ENCODE measurements around the gene ASB11. TPM values are rescaled to one million over a fixed set of nuclear protein-coding genes. Genes with fewer than 3 reads are reported as not detected.

Gene ASB11
- total RNA-seq, 4 donors from 2014 or later, result 0.20 TPM; not detected in 3

- H3K4me1 ChIP-seq, result no peaks in the 10 kb centered on the region
- H3K27ac ChIP-seq, result no peak overlapping the region
- no peak overlapping the region for H3K4me3 ChIP-seq (replicated peaks in 1 of 3)
- DNase-seq, result peak; percentile 27 to 33
- H3K27me3 ChIP-seq, result no peaks in the 10 kb centered on the region
- intact Hi-C loops (cut with DNase I), result loop anchor here (10.0 kb wide), 1 partner anchor 116 kb away; no protein-coding TSS in a partner anchor
- TF ChIP-seq POLR2A (IDR thresholded peaks at IDR 0.05), result no peak
- TF ChIP-seq CTCF (IDR thresholded peaks at IDR 0.05), result peak; percentile 12 to 49 (median 38)
- H3K36me3 ChIP-seq, result no peaks in the 10 kb centered on the region
- 11 to 25% methylated on average over 2 of the region's 2 CpGs for WGBS, 2 donors
- H3K9me3 ChIP-seq, result no peaks in the 10 kb centered on the region
These were observed 33.6 kb upstream of the ASB11 start for GRCh38 chrX:15349046-15349445.

GRCh38 chrX:15345976-15346375 lies 30.5 kb upstream of the ASB11 start:
- Histone ChIP-seq H3K4me3 (replicated peaks in 1 of 3) (no peak overlapping the region), H3K4me1 (no peaks in the 10 kb centered on the region), H3K9me3 (no peaks in the 10 kb centered on the region), H3K36me3 (no peaks in the 10 kb centered on the region), H3K27ac (no peak overlapping the region), H3K27me3 (no peaks in the 10 kb centered on the region)
- WGBS, 2 donors, result 83 to 85% methylated on average over 3 of the region's 3 CpGs
- intact Hi-C loops (cut with DNase I), result loop anchor here (10.0 kb wide), 1 partner anchor 119 kb away; no protein-coding TSS in a partner anchor
- DNase-seq, result no peak
- TF ChIP-seq POLR2A (IDR thresholded peaks at IDR 0.05) (no peak), CTCF (IDR thresholded peaks at IDR 0.05) (no peak)

GRCh38 chrX:15344106-15344505 lies 28.7 kb upstream of the ASB11 start:
- Histone ChIP-seq H3K4me1 (no peaks in the 10 kb centered on the region), H3K27ac (no peak overlapping the region), H3K9me3 (no peaks in the 10 kb centered on the region), H3K4me3 (replicated peaks in 1 of 3) (no peak overlapping the region), H3K36me3 (no peaks in the 10 kb centered on the region), H3K27me3 (no peaks in the 10 kb centered on the region)
- no peak for DNase-seq
- intact Hi-C loops (cut with DNase I), result loop anchor here (10.0 kb wide), 1 partner anchor 121 kb away; no protein-coding TSS in a partner anchor
- TF ChIP-seq CTCF (IDR thresholded peaks at IDR 0.05) (no peak), POLR2A (IDR thresholded peaks at IDR 0.05) (no peak)

- Histone ChIP-seq H3K27me3 (no peaks in the 10 kb centered on the region), H3K27ac (no peak overlapping the region), H3K36me3 (no peaks in the 10 kb centered on the region), H3K9me3 (no peaks in the 10 kb centered on the region), H3K4me3 (replicated peaks in 1 of 3) (no peak overlapping the region), H3K4me1 (no peaks in the 10 kb centered on the region)
- intact Hi-C loops (cut with DNase I), result loop anchor here (10.0 kb wide), 1 partner anchor 122 kb away; no protein-coding TSS in a partner anchor
- TF ChIP-seq POLR2A (IDR thresholded peaks at IDR 0.05), result no peak
- TF ChIP-seq CTCF (IDR thresholded peaks at IDR 0.05), result no peak
- DNase-seq, result no peak
- WGBS, 2 donors, result 72 to 80% methylated on average over 4 to 5 of the region's 5 CpGs
These were observed 27.6 kb upstream of the ASB11 start for GRCh38 chrX:15343075-15343476.

- Histone ChIP-seq H3K9me3 (no peaks in the 10 kb centered on the region), H3K36me3 (no peaks in the 10 kb centered on the region), H3K4me1 (no peaks in the 10 kb centered on the region), H3K27me3 (no peaks in the 10 kb centered on the region), H3K4me3 (replicated peaks in 1 of 3) (no peak overlapping the region), H3K27ac (no peak overlapping the region)
- whole genome bisulfite sequencing, 2 donors, result 85 to 90% methylated on average over 2 of the region's 2 CpGs
- TF ChIP-seq POLR2A (IDR thresholded peaks at IDR 0.05) (no peak), CTCF (IDR thresholded peaks at IDR 0.05) (no peak)
- no peak for DNase-seq
- intact Hi-C loops (cut with DNase I), result loop anchor here (10.0 kb wide), 1 partner anchor 124 kb away; no protein-coding TSS in a partner anchor
These were observed 25.4 kb upstream of the ASB11 start for GRCh38 chrX:15340867-15341266.
